ENCODE results near the gene TMEM151A.

TMEM151A gene

GRCh38 chr11:66335531-66336233 lies 44.0 kb downstream of the TMEM151A start:
- DNase-seq (ENCODE audit: low read depth in 1 of 2, low spot score in 1 of 2), result no peak

- DNase-seq (ENCODE audit: low read depth in 1 of 2, low spot score in 1 of 2), result no peak
Observed at GRCh38 chr11:66336234-66337102, 44.8 kb downstream of the TMEM151A start, which contains the start of gene RIN1. TSS of gene RIN1 (minus strand) at chr11:66336434. CDS start at chr11:66336402, 32 bp downstream.

GRCh38 chr11:66337103-66337899 lies 45.6 kb downstream of the TMEM151A start:
- DNase-seq (ENCODE audit: low read depth in 1 of 2, low spot score in 1 of 2), result no peak

GRCh38 chr11:66338276-66339161 lies 46.8 kb downstream of the TMEM151A start:
- DNase-seq (ENCODE audit: low read depth in 1 of 2, low spot score in 1 of 2), result no peak

- DNase-seq (ENCODE audit: low read depth in 1 of 2, low spot score in 1 of 2), result no peak
Observed at GRCh38 chr11:66339162-66339675, 47.5 kb downstream of the TMEM151A start.

GRCh38 chr11:66339686-66340483 lies 48.2 kb downstream of the TMEM151A start:
- no peak for DNase-seq (ENCODE audit: low read depth in 1 of 2, low spot score in 1 of 2)

GRCh38 chr11:66340596-66341501 lies 49.2 kb downstream of the TMEM151A start:
- no peak for DNase-seq (ENCODE audit: low read depth in 1 of 2, low spot score in 1 of 2)

GRCh38 chr11:66341502-66342126 lies 49.9 kb downstream of the TMEM151A start:
- DNase-seq (ENCODE audit: low read depth in 1 of 2, low spot score in 1 of 2), result no peak

GRCh38 chr11:66343176-66343575 lies 51.5 kb downstream of the TMEM151A start:
- DNase-seq (ENCODE audit: low read depth in 1 of 2, low spot score in 1 of 2), result no peak

- peak; percentile 90 to 95 for DNase-seq (ENCODE audit: low read depth in 1 of 2, low spot score in 1 of 2)
Observed at GRCh38 chr11:66344550-66345315, 53.0 kb downstream of the TMEM151A start, which contains the start of gene BRMS1. TSS of gene BRMS1 (minus strand) at chr11:66345104. CDS start at chr11:66342234, 2,870 bp downstream.

- no peak for DNase-seq (ENCODE audit: low read depth in 1 of 2, low spot score in 1 of 2)
Observed at GRCh38 chr11:66345316-66345649, 53.6 kb downstream of the TMEM151A start.
